22Rv1 (cell line): Measurements from ENCODE around the gene CAMTA1.

Source experiments
- H3K27ac ChIP-seq: fragments of 450-650 bp; 2 replicates; pipeline ENCODE4 v1.5.1; 2017
- CTCF ChIP-seq: fragments of 450-650 bp; IDR thresholded peaks from 2 replicates; pipeline ENCODE4 v1.5.1; 2017; ENCODE audit warnings: mild to moderate bottlenecking
- ZFX ChIP-seq: fragments of 450-650 bp; IDR thresholded peaks from 2 replicates; pipeline ENCODE4 v1.6.1; 2017; ENCODE audit warnings: antibody characterized with exemption, borderline replicate concordance

The CAMTA1 gene

DNA sequence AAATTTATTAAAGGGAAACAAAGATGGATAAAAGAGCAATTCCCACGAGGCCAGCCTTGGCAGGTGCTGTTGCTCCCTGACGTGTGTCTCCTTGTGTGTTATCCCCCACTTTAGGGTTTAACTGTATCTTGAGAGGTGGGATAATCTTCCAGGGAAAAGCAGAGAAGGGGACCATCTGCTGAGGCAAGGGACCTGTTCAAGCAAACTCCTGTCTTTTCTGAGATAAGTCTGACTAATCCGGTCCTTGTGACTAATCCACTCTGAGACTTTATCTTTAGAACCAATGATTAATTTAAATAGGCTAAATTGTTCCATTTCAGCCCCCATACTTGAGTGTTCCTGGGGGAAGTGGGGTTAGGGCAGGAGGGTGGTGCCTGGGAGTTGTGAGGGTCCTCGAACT is 163.6 kb downstream of the CAMTA1 start:
- no peak overlapping the region for H3K27ac ChIP-seq
- TF ChIP-seq ZFX = no peak
- no peak for TF ChIP-seq CTCF

DNA sequence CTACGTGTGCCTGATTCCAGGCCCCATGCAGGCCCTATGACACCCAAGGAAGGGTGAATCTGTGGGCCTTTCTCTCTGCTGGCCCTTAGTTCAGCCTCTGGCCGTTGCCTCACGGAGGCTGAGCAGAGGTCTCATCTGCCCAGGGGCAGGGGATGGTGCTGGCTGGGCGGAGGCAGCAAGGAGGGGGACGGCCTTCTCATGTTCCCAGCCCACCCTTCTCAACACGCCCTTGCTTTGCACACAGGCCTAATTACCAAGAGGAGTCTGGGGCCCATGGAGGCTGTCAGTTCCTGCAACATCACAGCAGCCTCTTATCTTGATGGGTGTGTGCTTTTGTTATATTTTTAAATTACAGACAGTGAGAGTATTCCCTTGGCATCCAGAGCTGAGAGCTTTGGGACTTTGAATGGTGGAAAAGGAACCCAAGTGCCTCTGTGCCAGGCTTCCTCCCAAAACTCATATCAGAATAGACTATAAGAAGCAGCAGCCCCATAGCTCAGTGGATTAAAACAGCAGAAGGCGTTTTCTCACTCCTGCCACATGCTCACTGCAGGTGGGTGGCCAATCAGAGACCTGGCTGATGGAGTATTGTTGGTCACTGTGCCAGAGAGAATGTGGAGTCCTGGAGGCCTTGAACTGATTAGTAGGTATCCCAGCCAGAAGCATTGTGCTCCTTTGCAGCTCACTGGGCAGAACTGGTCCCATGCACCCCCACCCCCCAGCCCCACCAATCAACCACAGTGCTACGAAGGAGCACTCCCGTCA is 164.9 kb downstream of the CAMTA1 start:
- TF ChIP-seq ZFX (no peak), CTCF (no peak)
- H3K27ac ChIP-seq = no peak overlapping the region

DNA sequence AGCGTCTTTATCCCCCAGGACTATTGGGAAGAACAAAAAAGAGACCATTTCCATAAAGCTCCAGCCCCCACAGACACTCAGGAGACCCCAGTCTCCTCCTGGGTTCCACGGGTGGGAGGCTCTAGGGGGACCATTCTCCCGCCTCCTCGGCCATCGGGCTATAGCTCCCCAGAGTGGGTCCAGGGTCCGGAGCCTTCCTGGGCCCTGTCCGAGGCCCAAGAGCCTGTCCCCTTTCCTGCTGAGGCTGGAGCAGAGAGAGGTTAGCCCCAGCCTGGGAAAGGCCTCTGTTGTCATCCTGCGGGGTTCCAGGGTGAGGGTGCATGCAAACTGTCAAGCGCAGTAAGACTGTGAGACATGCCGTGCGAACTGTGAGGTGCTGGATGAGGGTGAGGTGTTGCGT is 166.3 kb downstream of the CAMTA1 start:
- H3K27ac ChIP-seq = no peak overlapping the region

GRCh38 chr1:6953216-6953615 is 168.0 kb downstream of the CAMTA1 start:
- no peak overlapping the region for H3K27ac ChIP-seq
- TF ChIP-seq CTCF = no peak
- TF ChIP-seq ZFX = no peak

More for the DNA sequence above, 166.3 kb downstream of the CAMTA1 start:
- no peak for TF ChIP-seq ZFX

GRCh38 chr1:6953907-6954364 is 168.7 kb downstream of the CAMTA1 start:
- H3K27ac ChIP-seq = no peak overlapping the region
- no peak for TF ChIP-seq ZFX
- TF ChIP-seq CTCF = no peak

GRCh38 chr1:6954591-6954990 is 169.3 kb downstream of the CAMTA1 start:
- no peak overlapping the region for H3K27ac ChIP-seq
- TF ChIP-seq ZFX (no peak), CTCF (no peak)

- TF ChIP-seq CTCF = no peak
- TF ChIP-seq ZFX = no peak
- no peak overlapping the region for H3K27ac ChIP-seq
Observed at GRCh38 chr1:6955357-6956094, 170.3 kb downstream of the CAMTA1 start.
